K562 (cell line): ENCODE data around the gene FBXO22. TPM values are rescaled to one million over a fixed set of nuclear protein-coding genes. Genes with fewer than 3 reads are reported as not detected.

Experiments
- ARID4B ChIP-seq: sonication (generic); formaldehyde crosslinking; IDR thresholded peaks from 2 replicates; pipeline ENCODE4 v1.8.0; 2022; ENCODE audit warnings: mild to moderate bottlenecking, missing genetic modification reagents
- EGR1 ChIP-seq: fragments of 450-650 bp; conservative IDR thresholded peaks from 2 replicates; pipeline ENCODE4 v1.6.1; 2017; ENCODE audit warnings: mild to moderate bottlenecking
- EP400 ChIP-seq: fragments of 450-650 bp; IDR thresholded peaks from 2 replicates; pipeline ENCODE4 v1.6.1; 2017; ENCODE audit warnings: antibody characterized with exemption, mild to moderate bottlenecking, moderate library complexity
- ERF ChIP-seq: fragments of 450-650 bp; formaldehyde crosslinking; IDR thresholded peaks from 2 replicates; pipeline ENCODE4 v1.4.0; 2020; ENCODE audit warnings: mild to moderate bottlenecking, mixed read lengths
- HIVEP1 ChIP-seq: fragments of 250-450 bp; sonication (Bioruptor Pico); IDR thresholded peaks from 2 replicates; pipeline ENCODE4 v1.4.0; 2020; ENCODE audit warnings: mild to moderate bottlenecking
- JUNB ChIP-seq: fragments of 450-650 bp; formaldehyde crosslinking; conservative IDR thresholded peaks from 2 replicates; pipeline ENCODE4 v1.4.0; 2020; ENCODE audit warnings: mild to moderate bottlenecking
- TAF7 ChIP-seq: fragments of 450-650 bp; IDR thresholded peaks from 2 replicates; pipeline ENCODE4 v1.6.1; 2016; ENCODE audit warnings: missing genetic modification characterization, missing compliant biosample characterization
- ZBTB12 ChIP-seq: fragments of 250-450 bp; sonication (Bioruptor Pico); IDR thresholded peaks from 2 replicates; pipeline ENCODE4 v1.4.0; 2020
- ZNF140 ChIP-seq: fragments of 250-450 bp; sonication (Bioruptor Pico); IDR thresholded peaks from 2 replicates; pipeline ENCODE4 v1.8.0; 2021; ENCODE audit warnings: moderate library complexity, mild to moderate bottlenecking, inconsistent platforms
- ZNF232 ChIP-seq: sonication (generic); formaldehyde crosslinking; IDR thresholded peaks from 2 replicates; pipeline ENCODE4 v1.8.0; 2022; ENCODE audit warnings: mild to moderate bottlenecking, missing genetic modification reagents
- polyA plus RNA-seq, 8 experiments: library from polyadenylated mRNA; depleted of rRNA in 4 of 8; stranded (reverse) in 5 of 8; unstranded in 3 of 8; fragments of >200 nt; fragmentation: Nextera tagmentation in 2 of 8; fragmentation: Illumina TruSeq in 1 of 8; extraction: Ambion mirVana in 2 of 8; extraction: Trizol in 1 of 8; gene quantifications; 2 replicates each; pipeline versions ENCODE4 v1.2.1 to v1.2.3, GENCODE V29; 2011 to 2014; ENCODE audit warnings: inconsistent platforms in 1 of 8, missing spikeins in 1 of 8
- total RNA-seq, 7 experiments: library from RNA; depleted of rRNA in 6 of 7; stranded (reverse); fragments of >200 nt in 6 of 7; fragmentation: Illumina TruSeq in 2 of 7; extraction: Trizol in 2 of 7; gene quantifications; 2 replicates each; pipeline versions ENCODE4 v1.2.1 to v1.2.3, GENCODE V29; 2011 to 2021; ENCODE audit warnings: low replicate concordance in 1 of 7

FBXO22 gene
- total and polyA plus RNA-seq, 9 of the 15 experiments (the other 6 are each of a cell fraction or from before 2014, with no cell fraction given): 24.4 to 99.4 (median 66.5) TPM

GRCh38 chr15:75945953-75946352, 42.3 kb downstream of the FBXO22 start (continued):
- TF ChIP-seq TAF7 (tag) (no peak), EP400 (no peak), ERF (no peak), ZNF140 (CRISPR knock-in tag) (no peak), HIVEP1 (no peak), JUNB (CRISPR knock-in tag) (no peak), EGR1 (no peak; the same call in 1 of the 2 replicates), ZNF232 (CRISPR knock-in tag) (no peak), ARID4B (CRISPR knock-in tag) (no peak), ZBTB12 (CRISPR knock-in tag) (no peak)
